BLaER1 treated with 17β-estradiol and CSF1 and Interleukin-3, amounts not matched to agents 10 nM and 100 nM (cell line): Measurements from ENCODE around the gene TMEM72.

Source experiments
- H3K27ac ChIP-seq, 11 experiments: shearing (Covaris generic); formaldehyde crosslinking; 2 replicates each; pipeline ENCODE4 v1.8.1; 2022
- H3K27me3 ChIP-seq, 11 experiments: shearing (Covaris generic); formaldehyde crosslinking; 2 replicates each; pipeline ENCODE4 v1.8.1; 2022
- H3K36me3 ChIP-seq, 11 experiments: shearing (Covaris generic); formaldehyde crosslinking; 2 replicates each; pipeline ENCODE4 v1.8.1; 2022
- H3K4me1 ChIP-seq, 10 experiments: shearing (Covaris generic); formaldehyde crosslinking; 2 replicates each; pipeline ENCODE4 v1.8.1; 2022
- H3K4me2 ChIP-seq, 11 experiments: shearing (Covaris generic); formaldehyde crosslinking; 2 replicates each; pipeline ENCODE4 v1.8.1; 2022
- H3K4me3 ChIP-seq, 10 experiments: shearing (Covaris generic); formaldehyde crosslinking; 2 replicates each; pipeline ENCODE4 v1.8.1; 2022
- H3K9ac ChIP-seq, 11 experiments: shearing (Covaris generic); formaldehyde crosslinking; 2 replicates each; pipeline ENCODE4 v1.8.1; 2022
- H3K9me3 ChIP-seq, 11 experiments: shearing (Covaris generic); formaldehyde crosslinking; replicated peaks in 1 of 11; 2 replicates each; pipeline ENCODE4 v1.8.1; 2022
- H4K20me1 ChIP-seq, 11 experiments: shearing (Covaris generic); formaldehyde crosslinking; 2 replicates each; pipeline ENCODE4 v1.8.1; 2022
- Cebpa-rat ChIP-seq, 11 experiments: shearing (Covaris generic); IDR thresholded peaks; 2 replicates each; pipeline ENCODE4 v1.8.1; 2022

TMEM72 gene

DNA sequence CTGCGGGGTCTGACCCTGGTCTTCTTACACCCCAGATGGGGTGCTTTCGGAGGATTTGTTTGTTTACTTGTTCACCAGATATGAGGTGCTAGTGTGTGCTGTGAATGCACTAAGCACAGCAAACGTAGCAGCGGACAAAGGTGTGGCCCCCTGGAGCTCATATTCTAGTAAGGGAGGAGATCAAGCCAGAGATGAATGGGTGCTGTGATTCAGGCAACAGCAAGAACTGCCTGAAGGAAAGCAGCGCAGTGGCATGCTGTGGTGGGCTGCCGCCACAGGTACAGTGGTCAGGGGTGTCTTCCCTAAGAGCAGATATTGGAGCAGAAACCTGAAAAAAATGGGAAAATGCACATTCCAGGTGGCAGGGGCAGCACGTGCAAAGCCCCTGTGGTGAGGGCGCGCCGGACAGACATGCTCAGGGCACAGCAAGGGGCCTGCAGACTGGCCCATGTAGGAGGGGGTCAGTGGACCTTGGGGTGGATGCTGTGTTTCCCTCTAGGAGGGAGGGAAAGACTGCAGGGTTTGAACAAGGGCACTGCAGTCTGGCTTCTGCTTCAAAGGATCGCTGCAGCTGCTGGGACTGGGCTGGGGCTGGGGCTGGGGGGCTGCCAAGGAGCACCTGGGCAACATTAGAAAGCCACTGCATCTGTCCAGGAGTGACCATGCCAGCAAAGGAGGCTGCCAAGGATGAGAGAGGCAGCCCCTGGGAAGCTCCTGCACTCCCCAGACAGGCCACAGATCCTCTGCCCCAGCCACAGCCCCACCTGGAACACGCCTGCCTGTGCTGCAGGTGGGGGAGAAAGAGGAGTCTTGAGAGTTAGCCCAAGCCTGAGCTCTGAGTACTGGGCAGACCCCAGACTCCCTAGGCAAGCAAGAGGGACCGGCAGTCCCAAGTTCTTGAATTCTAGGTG is 68.4 kb downstream of the TMEM72 start:
- peak overlapping the region; percentile 47 to 81 (median 76); a peak in 19 of 22 replicates for H3K27ac ChIP-seq

GRCh38 chr10:44980309-44981171 is 69.4 kb downstream of the TMEM72 start:
- Histone ChIP-seq H3K27ac (peak overlapping the region in 10 of 11 experiments; percentile 12 to 81 (median 72); a peak in 16 of 22 replicates), H3K36me3 (peaks cover 0 to 97% (median 26%) of the 10 kb centered on the region in 11 experiments; a peak in 18 of 22 replicates), H4K20me1 (peaks cover 0 to 98% (median 17%) of the 10 kb centered on the region in 11 experiments; a peak in 11 of 22 replicates), H3K27me3 (no peaks in the 10 kb centered on the region), H3K4me2 (peak overlapping the region; percentile 90 to 100 (median 97)), H3K4me3 (no peak overlapping the region), H3K9me3 (no peaks in the 10 kb centered on the region), H3K4me1 (peaks cover 73 to 93% (median 82%) of the 10 kb centered on the region in 10 experiments), H3K9ac (peak overlapping the region in 4 of 11 experiments; percentile 16 to 86 (median 78); a peak in 3 of 22 replicates)
- no peak for TF ChIP-seq Cebpa-rat (IDR thresholded peaks at IDR 0.05)

More for the DNA sequence above, 68.4 kb downstream of the TMEM72 start:
- peaks cover 0 to 88% (median 16%) of the 10 kb centered on the region in 11 experiments; a peak in 15 of 22 replicates for H3K36me3 ChIP-seq
- peak overlapping the region; percentile 90 to 100 (median 97) for H3K4me2 ChIP-seq
- TF ChIP-seq Cebpa-rat (IDR thresholded peaks at IDR 0.05) = no peak
- H3K27me3 ChIP-seq = no peaks in the 10 kb centered on the region
- no peaks in the 10 kb centered on the region for H3K9me3 ChIP-seq
- H3K4me1 ChIP-seq = peaks cover 81 to 98% (median 90%) of the 10 kb centered on the region in 10 experiments
- peak overlapping the region in 3 of 10 experiments; percentile 62 to 68 (median 67); a peak in 4 of 20 replicates for H3K4me3 ChIP-seq
- peak overlapping the region; percentile 71 to 86 (median 78); a peak in 20 of 22 replicates for H3K9ac ChIP-seq
- H4K20me1 ChIP-seq = peaks cover 0 to 88% (median 17%) of the 10 kb centered on the region in 11 experiments; a peak in 11 of 22 replicates

DNA sequence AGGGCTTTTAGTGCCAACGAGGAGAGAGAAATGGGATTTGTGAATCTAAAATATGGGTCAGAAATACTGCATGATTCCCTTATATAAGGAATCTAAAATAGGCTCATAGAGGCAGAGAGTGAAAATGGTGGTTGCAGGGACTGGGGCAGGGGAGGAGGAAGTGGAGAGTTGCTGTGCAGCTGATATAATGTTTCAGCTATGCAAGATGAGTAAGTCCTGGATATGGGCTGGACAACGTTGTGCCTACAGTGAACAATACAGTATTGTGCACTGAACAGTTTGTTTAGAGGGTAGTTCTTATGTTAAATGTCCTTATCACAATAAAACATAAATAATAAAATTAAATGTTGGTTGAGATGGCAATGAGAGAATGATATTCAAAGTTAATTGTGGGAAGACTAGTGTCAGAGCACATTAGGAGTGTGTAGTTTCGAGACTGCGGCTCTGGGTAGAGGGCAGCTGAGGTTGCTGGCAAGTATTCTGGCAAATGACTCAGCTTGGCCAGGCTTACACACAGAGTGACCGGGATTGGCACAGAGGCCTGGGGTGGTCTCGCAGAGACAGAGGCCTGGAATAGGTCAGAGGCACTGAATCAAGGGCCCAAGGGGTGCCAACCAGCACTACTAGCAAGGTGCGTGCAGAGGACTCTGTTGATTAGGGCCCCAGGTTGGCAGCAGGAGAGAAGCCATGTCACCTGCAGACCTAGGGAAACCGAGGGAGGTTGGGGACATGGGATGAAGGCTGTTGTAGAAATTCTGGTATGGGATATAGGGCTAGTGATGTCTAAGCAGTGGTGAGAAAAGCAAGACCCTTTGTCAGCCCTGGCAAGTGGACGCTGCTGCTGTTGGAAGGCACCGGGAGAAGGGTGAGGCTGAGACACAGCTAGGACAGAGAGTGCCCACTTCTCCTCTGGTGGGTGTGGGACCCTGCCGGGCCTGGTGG is 70.3 kb downstream of the TMEM72 start:
- Histone ChIP-seq H4K20me1 (peaks cover 0 to 98% (median 10%) of the 10 kb centered on the region in 11 experiments; a peak in 11 of 22 replicates), H3K27ac (peak overlapping the region; percentile 12 to 80 (median 39); a peak in 18 of 22 replicates), H3K4me2 (peak overlapping the region; percentile 90 to 100 (median 97)), H3K27me3 (no peaks in the 10 kb centered on the region), H3K9ac (peak overlapping the region in 7 of 11 experiments; percentile 8 to 86 (median 54); a peak in 8 of 22 replicates), H3K4me3 (no peak overlapping the region; a peak in 1 of 20 replicates), H3K9me3 (no peaks in the 10 kb centered on the region), H3K36me3 (peaks cover 0 to 97% (median 35%) of the 10 kb centered on the region in 11 experiments; a peak in 18 of 22 replicates), H3K4me1 (peaks cover 64 to 86% (median 75%) of the 10 kb centered on the region in 10 experiments)
- TF ChIP-seq Cebpa-rat (IDR thresholded peaks at IDR 0.05) = no peak

DNA sequence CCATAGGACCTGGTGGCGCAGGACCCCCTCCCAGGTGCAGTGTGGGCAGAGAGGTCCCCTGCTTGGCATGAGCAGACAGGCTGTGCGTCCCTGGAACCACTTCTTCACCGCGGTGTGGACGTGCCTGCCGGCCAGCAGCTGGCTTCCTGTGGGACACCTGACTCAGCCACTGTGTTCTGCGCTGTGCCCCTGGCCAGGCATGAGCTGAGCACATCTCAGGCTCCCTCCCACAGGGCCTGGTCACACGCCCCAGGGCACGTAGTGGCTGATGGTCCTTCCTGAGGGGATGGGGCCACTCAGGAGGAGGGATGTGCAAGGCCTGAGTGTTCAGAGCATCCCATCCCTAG is 71.0 kb downstream of the TMEM72 start:
- Histone ChIP-seq H3K4me3 (peak overlapping the region in 1 of 10 experiments; percentile 13; a peak in 2 of 20 replicates), H3K27ac (peak overlapping the region in 8 of 11 experiments; percentile 14 to 80 (median 39); a peak in 12 of 22 replicates), H3K36me3 (peaks cover 0 to 97% (median 36%) of the 10 kb centered on the region in 11 experiments; a peak in 18 of 22 replicates), H3K4me1 (peaks cover 57 to 86% (median 68%) of the 10 kb centered on the region in 10 experiments), H3K9ac (peak overlapping the region in 9 of 11 experiments; percentile 5 to 60 (median 36); a peak in 12 of 22 replicates), H3K27me3 (no peaks in the 10 kb centered on the region), H4K20me1 (peaks cover 0 to 98% (median 9%) of the 10 kb centered on the region in 11 experiments; a peak in 11 of 22 replicates), H3K4me2 (peak overlapping the region; percentile 90 to 100 (median 97)), H3K9me3 (no peaks in the 10 kb centered on the region)
- no peak for TF ChIP-seq Cebpa-rat (IDR thresholded peaks at IDR 0.05)

GRCh38 chr10:44982496-44982895 is 71.4 kb downstream of the TMEM72 start:
- TF ChIP-seq Cebpa-rat (IDR thresholded peaks at IDR 0.05) = no peak
- Histone ChIP-seq H3K4me2 (peak overlapping the region; percentile 90 to 100 (median 97)), H3K27me3 (no peaks in the 10 kb centered on the region), H3K27ac (peak overlapping the region in 9 of 11 experiments; percentile 14 to 80 (median 39); a peak in 9 of 22 replicates), H3K9me3 (no peaks in the 10 kb centered on the region), H3K36me3 (peaks cover 0 to 97% (median 39%) of the 10 kb centered on the region in 11 experiments; a peak in 18 of 22 replicates), H3K4me1 (peaks cover 53 to 82% (median 64%) of the 10 kb centered on the region in 10 experiments), H3K4me3 (peak overlapping the region in 1 of 10 experiments; percentile 13; a peak in 1 of 20 replicates), H4K20me1 (peaks cover 0 to 98% (median 9%) of the 10 kb centered on the region in 11 experiments; a peak in 11 of 22 replicates), H3K9ac (peak overlapping the region in 8 of 11 experiments; percentile 5 to 60 (median 40); a peak in 11 of 22 replicates)

GRCh38 chr10:44983066-44983894 is 72.1 kb downstream of the TMEM72 start:
- Histone ChIP-seq H3K27me3 (no peaks in the 10 kb centered on the region), H3K4me2 (peak overlapping the region in 7 of 11 experiments; percentile 92 to 100 (median 96); a peak in 10 of 22 replicates), H3K27ac (peak overlapping the region in 4 of 11 experiments; percentile 8 to 80 (median 40); a peak in 4 of 22 replicates), H3K36me3 (peaks cover 0 to 97% (median 45%) of the 10 kb centered on the region in 11 experiments; a peak in 18 of 22 replicates), H3K9me3 (no peaks in the 10 kb centered on the region), H4K20me1 (peaks cover 0 to 98% (median 9%) of the 10 kb centered on the region in 11 experiments; a peak in 8 of 22 replicates), H3K9ac (peak overlapping the region in 4 of 11 experiments; percentile 21 to 60 (median 38); a peak in 5 of 22 replicates), H3K4me3 (no peak overlapping the region), H3K4me1 (peaks cover 46 to 74% (median 56%) of the 10 kb centered on the region in 10 experiments)
- no peak for TF ChIP-seq Cebpa-rat (IDR thresholded peaks at IDR 0.05)
